Stomach (tissue), 4 donors: ENCODE data around the gene C1QTNF5.

Experiments used
- EP300 ChIP-seq: sonication (generic); formaldehyde crosslinking; IDR thresholded peaks from one replicate; pipeline ENCODE4 v1.6.1; 2017; ENCODE audit warnings: antibody characterized with exemption
- POLR2A ChIP-seq, 4 donors: fragments of 450-650 bp; IDR thresholded peaks; one replicate each; pipeline ENCODE4 v1.6.1; 2016; ENCODE audit warnings: antibody characterized with exemption in 4 of 4, control low read depth in 2 of 4, mild to moderate bottlenecking in 1 of 4, moderate library complexity in 1 of 4
- POLR2AphosphoS5 ChIP-seq, 3 donors: sonication (generic); formaldehyde crosslinking; IDR thresholded peaks; one replicate each; pipeline ENCODE4 v1.6.1; 2016; ENCODE audit warnings: antibody characterized with exemption in 3 of 3
- TF ChIP-seq, protein P1 (sequence below), 7 experiments: fragments of 450-650 bp in 4 of 7; fragments of 200-600 bp in 3 of 7; sonication (generic) in 3 of 7; IDR thresholded peaks; one replicate each; pipeline ENCODE4 v1.5.1; 2016 to 2019; ENCODE audit warnings: antibody characterized with exemption in 7 of 7, control low read depth in 2 of 7, mild to moderate bottlenecking in 1 of 7

- no peak for TF ChIP-seq POLR2AphosphoS5 (IDR thresholded peaks at IDR 0.05)
- TF ChIP-seq POLR2A (IDR thresholded peaks at IDR 0.05): no peak
- TF ChIP-seq, protein P1, sequence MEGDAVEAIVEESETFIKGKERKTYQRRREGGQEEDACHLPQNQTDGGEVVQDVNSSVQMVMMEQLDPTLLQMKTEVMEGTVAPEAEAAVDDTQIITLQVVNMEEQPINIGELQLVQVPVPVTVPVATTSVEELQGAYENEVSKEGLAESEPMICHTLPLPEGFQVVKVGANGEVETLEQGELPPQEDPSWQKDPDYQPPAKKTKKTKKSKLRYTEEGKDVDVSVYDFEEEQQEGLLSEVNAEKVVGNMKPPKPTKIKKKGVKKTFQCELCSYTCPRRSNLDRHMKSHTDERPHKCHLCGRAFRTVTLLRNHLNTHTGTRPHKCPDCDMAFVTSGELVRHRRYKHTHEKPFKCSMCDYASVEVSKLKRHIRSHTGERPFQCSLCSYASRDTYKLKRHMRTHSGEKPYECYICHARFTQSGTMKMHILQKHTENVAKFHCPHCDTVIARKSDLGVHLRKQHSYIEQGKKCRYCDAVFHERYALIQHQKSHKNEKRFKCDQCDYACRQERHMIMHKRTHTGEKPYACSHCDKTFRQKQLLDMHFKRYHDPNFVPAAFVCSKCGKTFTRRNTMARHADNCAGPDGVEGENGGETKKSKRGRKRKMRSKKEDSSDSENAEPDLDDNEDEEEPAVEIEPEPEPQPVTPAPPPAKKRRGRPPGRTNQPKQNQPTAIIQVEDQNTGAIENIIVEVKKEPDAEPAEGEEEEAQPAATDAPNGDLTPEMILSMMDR (IDR thresholded peaks at IDR 0.05): no peak
- TF ChIP-seq EP300: no peak
These were observed 34.1 kb upstream of the C1QTNF5 start for GRCh38 chr11:119374632-119375336.
